Measurements from ENCODE around the gene SYCE3.
"Not testable (repeated sequence)": the region's sequence is repeated elsewhere in the genome, so short reads cannot be mapped to it uniquely, and the experiment has no call there.

The SYCE3 gene

DNA sequence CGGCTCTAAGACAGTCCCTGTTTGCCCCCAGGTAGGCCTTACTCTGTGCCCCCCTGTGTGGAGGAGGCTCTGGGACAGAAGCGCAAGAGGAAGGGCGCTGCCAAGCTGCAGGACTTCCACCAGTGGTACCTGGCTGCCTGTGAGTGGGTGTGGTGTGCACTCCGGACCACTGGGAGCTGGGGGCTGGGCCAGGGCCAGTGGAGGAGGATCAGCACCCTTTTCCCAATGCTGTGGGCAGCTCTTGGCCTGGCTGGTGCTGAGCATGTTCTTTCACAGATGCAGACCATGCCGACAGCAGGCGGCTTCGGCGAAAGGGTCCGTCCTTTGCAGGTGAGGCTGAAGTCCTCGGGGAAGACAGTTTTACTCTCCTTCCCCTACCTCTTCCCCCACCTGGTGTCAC, 41.0 kb downstream of the SYCE3 start:
- Histone ChIP-seq H3K27ac (ENCODE audit: low read length) (no peak overlapping the region), H3K9me3 (replicated peaks; ENCODE audit: insufficient read depth, low read length) (no peaks in the 10 kb centered on the region), H3K4me1 (ENCODE audit: low read length) (peaks cover 17% of the 10 kb centered on the region), H4K20me1 (ENCODE audit: insufficient read depth, low read length) (no peaks in the 10 kb centered on the region), H3K4me3 (ENCODE audit: low read length) (no peak overlapping the region), H3K27me3 (replicated peaks; ENCODE audit: insufficient read depth, low read length) (no peaks in the 10 kb centered on the region), H2AFZ (ENCODE audit: low read length) (no peak overlapping the region), H3K36me3 (replicated peaks; ENCODE audit: insufficient read depth, low read length) (0 out of 2 replicates have a peak, but pooled peaks cover 1% of the 10 kb centered on the region), H3F3A (ENCODE audit: insufficient read depth, low read length) (peaks cover 11% of the 10 kb centered on the region; the same call in 1 of the 2 replicates), H3K4me2 (ENCODE audit: low read depth, low read length) (no peak overlapping the region), H3K9ac (ENCODE audit: low read length) (no peak overlapping the region), H3K79me2 (ENCODE audit: low read length) (peaks cover 54% of the 10 kb centered on the region), H3K9me2 (replicated peaks; ENCODE audit: insufficient read depth, low read length) (no peaks in the 10 kb centered on the region)
- no peak for TF ChIP-seq EZH2 (optimal IDR thresholded peaks at IDR 0.05; ENCODE audit: low read depth, low read length)
- TF ChIP-seq, protein P1, sequence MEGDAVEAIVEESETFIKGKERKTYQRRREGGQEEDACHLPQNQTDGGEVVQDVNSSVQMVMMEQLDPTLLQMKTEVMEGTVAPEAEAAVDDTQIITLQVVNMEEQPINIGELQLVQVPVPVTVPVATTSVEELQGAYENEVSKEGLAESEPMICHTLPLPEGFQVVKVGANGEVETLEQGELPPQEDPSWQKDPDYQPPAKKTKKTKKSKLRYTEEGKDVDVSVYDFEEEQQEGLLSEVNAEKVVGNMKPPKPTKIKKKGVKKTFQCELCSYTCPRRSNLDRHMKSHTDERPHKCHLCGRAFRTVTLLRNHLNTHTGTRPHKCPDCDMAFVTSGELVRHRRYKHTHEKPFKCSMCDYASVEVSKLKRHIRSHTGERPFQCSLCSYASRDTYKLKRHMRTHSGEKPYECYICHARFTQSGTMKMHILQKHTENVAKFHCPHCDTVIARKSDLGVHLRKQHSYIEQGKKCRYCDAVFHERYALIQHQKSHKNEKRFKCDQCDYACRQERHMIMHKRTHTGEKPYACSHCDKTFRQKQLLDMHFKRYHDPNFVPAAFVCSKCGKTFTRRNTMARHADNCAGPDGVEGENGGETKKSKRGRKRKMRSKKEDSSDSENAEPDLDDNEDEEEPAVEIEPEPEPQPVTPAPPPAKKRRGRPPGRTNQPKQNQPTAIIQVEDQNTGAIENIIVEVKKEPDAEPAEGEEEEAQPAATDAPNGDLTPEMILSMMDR (IDR thresholded peaks at IDR 0.05; ENCODE audit: low read length) = no peak
- no peak for TF ChIP-seq EZH2phosphoT487 (IDR thresholded peaks at IDR 0.05; ENCODE audit: low read length)
- DNase-seq = no peak

DNA sequence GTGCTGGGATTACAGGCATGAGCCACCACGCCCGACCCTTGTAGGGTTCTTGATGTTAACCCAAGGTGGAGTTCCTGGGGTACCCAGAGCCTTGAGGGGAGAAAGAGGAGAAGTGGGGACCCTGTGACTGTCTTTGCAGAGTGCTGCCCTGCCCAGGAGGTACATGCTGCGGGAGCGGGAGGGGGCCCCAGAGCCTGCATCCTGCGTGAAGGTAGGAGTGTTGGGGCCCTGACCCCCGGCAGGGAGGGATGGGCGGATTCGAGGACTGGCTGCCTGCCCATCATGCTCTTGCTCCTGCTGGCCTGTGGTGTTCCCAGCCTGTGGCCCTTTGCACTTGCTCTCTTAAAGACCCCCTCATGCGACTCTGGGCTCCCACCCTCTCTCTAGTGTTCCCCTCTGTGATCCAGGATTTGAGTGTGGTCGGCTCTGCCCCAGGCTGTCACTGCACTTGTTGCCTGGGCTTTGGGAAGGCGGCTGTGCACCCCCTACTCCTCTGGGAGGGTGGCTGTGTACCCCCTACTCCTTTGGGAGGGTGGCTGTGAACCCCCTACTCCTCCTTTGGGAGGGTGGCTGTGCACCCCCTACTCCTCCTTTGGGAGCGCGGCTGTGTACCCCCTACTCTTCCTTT, 41.8 kb downstream of the SYCE3 start:
- H3K36me3 ChIP-seq (replicated peaks; ENCODE audit: insufficient read depth, low read length) = 0 out of 2 replicates have a peak, but pooled peaks cover 3% of the 10 kb centered on the region
- no peak overlapping the region for H3K27ac ChIP-seq (ENCODE audit: low read length)
- no peak overlapping the region for H3K4me2 ChIP-seq (ENCODE audit: low read depth, low read length)
- no peak overlapping the region for H3K4me3 ChIP-seq (ENCODE audit: low read length)
- H4K20me1 ChIP-seq (ENCODE audit: insufficient read depth, low read length) = no peaks in the 10 kb centered on the region
- no peaks in the 10 kb centered on the region for H3K27me3 ChIP-seq (replicated peaks; ENCODE audit: insufficient read depth, low read length)
- no peak overlapping the region for H2AFZ ChIP-seq (ENCODE audit: low read length)
- DNase-seq = no peak
- TF ChIP-seq, protein P1 (IDR thresholded peaks at IDR 0.05; ENCODE audit: low read length) = no peak
- TF ChIP-seq EZH2phosphoT487 (IDR thresholded peaks at IDR 0.05; ENCODE audit: low read length) (no peak), EZH2 (optimal IDR thresholded peaks at IDR 0.05; ENCODE audit: low read depth, low read length) (no peak)
- H3K4me1 ChIP-seq (ENCODE audit: low read length) = peaks cover 14% of the 10 kb centered on the region
- peaks cover 58% of the 10 kb centered on the region for H3K79me2 ChIP-seq (ENCODE audit: low read length)
- H3K9ac ChIP-seq (ENCODE audit: low read length) = no peak overlapping the region
- H3K9me3 ChIP-seq (replicated peaks; ENCODE audit: insufficient read depth, low read length) = no peaks in the 10 kb centered on the region
- H3F3A ChIP-seq (ENCODE audit: insufficient read depth, low read length) = peaks cover 11% of the 10 kb centered on the region; the same call in 1 of the 2 replicates
- no peaks in the 10 kb centered on the region for H3K9me2 ChIP-seq (replicated peaks; ENCODE audit: insufficient read depth, low read length)

DNA sequence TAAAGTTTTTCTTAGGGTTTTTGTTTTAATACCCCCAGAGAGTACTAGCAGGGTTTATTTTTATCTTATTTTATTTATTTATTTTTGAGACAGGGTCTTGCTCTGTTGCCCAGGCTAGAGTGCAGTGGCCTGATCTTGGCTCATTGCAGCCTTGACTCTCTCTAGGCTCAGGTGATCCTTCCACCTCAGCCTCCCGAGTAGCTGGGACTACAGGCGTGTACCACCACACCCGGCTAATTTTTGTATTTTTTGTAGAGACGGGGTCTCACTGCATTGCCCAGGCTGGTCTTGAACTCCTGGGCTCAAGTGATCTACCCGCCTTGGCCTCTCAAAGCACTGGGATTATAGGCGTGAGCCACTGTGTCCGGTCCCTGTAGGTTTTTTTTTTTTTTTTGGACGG, 42.5 kb downstream of the SYCE3 start:
- not testable (repeated sequence) for H3K4me2 ChIP-seq (ENCODE audit: low read depth, low read length); H3K27ac ChIP-seq (ENCODE audit: low read length); H3K36me3 ChIP-seq (replicated peaks; ENCODE audit: insufficient read depth, low read length); H3K9ac ChIP-seq (ENCODE audit: low read length); H3K4me3 ChIP-seq (ENCODE audit: low read length); H3K9me3 ChIP-seq (replicated peaks; ENCODE audit: insufficient read depth, low read length); H2AFZ ChIP-seq (ENCODE audit: low read length); DNase-seq; H3K9me2 ChIP-seq (replicated peaks; ENCODE audit: insufficient read depth, low read length); H3K27me3 ChIP-seq (replicated peaks; ENCODE audit: insufficient read depth, low read length); H4K20me1 ChIP-seq (ENCODE audit: insufficient read depth, low read length)
- Histone ChIP-seq H3K79me2 (ENCODE audit: low read length) (peaks cover 63% of the 10 kb centered on the region), H3F3A (ENCODE audit: insufficient read depth, low read length) (peaks cover 10% of the 10 kb centered on the region; the same call in 1 of the 2 replicates), H3K4me1 (ENCODE audit: low read length) (peaks cover 14% of the 10 kb centered on the region)

DNA sequence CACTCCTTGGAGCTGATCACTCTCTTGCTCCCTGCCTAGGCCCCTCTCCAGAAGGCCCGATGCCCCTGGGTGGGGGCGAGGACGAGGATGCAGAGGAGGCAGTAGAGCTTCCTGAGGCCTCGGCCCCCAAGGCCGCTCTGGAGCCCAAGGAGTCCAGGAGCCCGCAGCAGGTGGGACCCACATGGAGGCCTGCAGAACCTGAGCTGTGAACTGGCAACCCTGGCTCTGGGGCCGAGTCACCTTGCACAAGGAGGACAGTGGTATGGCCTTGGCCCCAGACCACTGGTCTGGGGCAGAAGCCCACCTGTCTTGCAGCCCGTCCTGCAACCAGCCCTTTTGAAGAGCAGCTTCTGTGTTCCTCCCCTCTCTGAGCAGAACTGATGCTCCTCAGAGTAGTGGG, 43.6 kb downstream of the SYCE3 start:
- no peak overlapping the region for H3K27ac ChIP-seq (ENCODE audit: low read length)
- H2AFZ ChIP-seq (ENCODE audit: low read length) = no peak overlapping the region
- TF ChIP-seq EZH2phosphoT487 (IDR thresholded peaks at IDR 0.05; ENCODE audit: low read length) (no peak), EZH2 (optimal IDR thresholded peaks at IDR 0.05; ENCODE audit: low read depth, low read length) (no peak)
- TF ChIP-seq, protein P1 (IDR thresholded peaks at IDR 0.05; ENCODE audit: low read length) = no peak
- H4K20me1 ChIP-seq (ENCODE audit: insufficient read depth, low read length) = peaks cover 6% of the 10 kb centered on the region; the same call in 1 of the 2 replicates
- no peaks in the 10 kb centered on the region for H3K9me3 ChIP-seq (replicated peaks; ENCODE audit: insufficient read depth, low read length)
- 0 out of 2 replicates have a peak, but pooled peaks cover 3% of the 10 kb centered on the region for H3K36me3 ChIP-seq (replicated peaks; ENCODE audit: insufficient read depth, low read length)
- H3K4me1 ChIP-seq (ENCODE audit: low read length) = peaks cover 10% of the 10 kb centered on the region
- H3K9ac ChIP-seq (ENCODE audit: low read length) = no peak overlapping the region
- no peak overlapping the region for H3K4me3 ChIP-seq (ENCODE audit: low read length)
- peaks cover 63% of the 10 kb centered on the region for H3K79me2 ChIP-seq (ENCODE audit: low read length)
- H3K27me3 ChIP-seq (replicated peaks; ENCODE audit: insufficient read depth, low read length) = no peaks in the 10 kb centered on the region
- peaks cover 3% of the 10 kb centered on the region; the same call in 1 of the 2 replicates for H3F3A ChIP-seq (ENCODE audit: insufficient read depth, low read length)
- H3K9me2 ChIP-seq (replicated peaks; ENCODE audit: insufficient read depth, low read length) = no peaks in the 10 kb centered on the region
- DNase-seq = no peak
- no peak overlapping the region for H3K4me2 ChIP-seq (ENCODE audit: low read depth, low read length)

Measured in MM.1S (cell line).